Stimulated activated CD8-positive, alpha-beta memory T cell treated with anti-CD3 and anti-CD28 coated beads, Interleukin-4, amount 100 ng/mL, for 1 hour (primary cell): Measurements from ENCODE around the gene CNP.

Source experiments
- DNase-seq, 2 donors: peaks; one replicate each; pipeline ENCODE4 v3.0.0-alpha.2; 2020; ENCODE audit warnings: low read depth in 2 of 2, low spot score in 1 of 2

CNP gene

DNA sequence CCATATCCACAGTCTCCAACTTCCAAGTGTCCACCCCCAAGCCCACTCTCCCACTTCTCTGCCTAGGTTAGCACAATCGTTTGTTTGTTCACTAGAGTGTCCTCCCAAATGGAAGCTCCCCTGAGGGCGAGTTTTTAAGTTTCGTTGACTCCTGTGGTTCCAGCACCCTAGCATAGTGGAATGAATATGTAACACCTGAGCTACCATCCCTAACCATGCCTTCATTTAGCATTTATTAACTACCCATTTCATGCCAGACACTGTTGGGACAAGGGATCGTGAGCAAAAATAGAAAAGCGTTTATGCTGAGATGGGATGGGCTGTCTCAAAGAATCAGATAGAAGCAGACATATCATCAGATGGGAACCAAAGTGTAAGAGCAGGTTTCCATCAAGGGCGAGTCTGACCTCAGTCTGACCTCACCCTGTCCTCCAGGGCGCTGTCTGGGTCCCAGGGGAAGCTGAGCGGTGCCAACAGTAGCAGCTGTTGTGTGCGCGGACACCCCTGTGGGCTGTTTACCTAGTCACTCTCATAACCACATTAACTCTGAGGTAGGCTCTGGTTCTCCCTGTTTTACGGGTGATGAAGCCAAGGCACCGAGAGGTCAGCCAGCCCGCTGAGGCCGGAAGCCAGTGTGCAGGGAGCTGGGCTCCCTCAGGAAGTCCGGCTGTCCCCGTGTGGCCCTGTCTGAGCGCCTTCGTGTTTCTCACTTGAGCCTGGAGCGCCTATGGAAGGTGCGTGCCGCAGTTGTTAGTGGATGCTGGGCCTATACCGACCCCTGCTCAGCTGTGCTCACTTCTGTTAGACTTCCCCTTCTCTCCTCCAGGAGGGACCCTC lies 6.2 kb downstream of the CNP start:
- DNase-seq, result no peak

DNA sequence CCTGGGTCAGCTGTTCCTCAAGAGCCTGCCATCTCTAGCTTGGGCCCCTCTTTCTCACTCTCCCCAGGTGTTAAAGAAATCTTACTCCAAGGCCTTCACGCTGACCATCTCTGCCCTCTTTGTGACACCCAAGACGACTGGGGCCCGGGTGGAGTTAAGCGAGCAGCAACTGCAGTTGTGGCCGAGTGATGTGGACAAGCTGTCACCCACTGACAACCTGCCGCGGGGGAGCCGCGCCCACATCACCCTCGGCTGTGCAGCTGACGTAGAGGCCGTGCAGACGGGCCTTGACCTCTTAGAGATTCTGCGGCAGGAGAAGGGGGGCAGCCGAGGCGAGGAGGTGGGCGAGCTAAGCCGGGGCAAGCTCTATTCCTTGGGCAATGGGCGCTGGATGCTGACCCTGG lies 6.8 kb downstream of the CNP start:
- no peak for DNase-seq

- DNase-seq, result no peak
Measured at GRCh38 chr17:41974031-41974430, 7.4 kb downstream of the CNP start.

DNA sequence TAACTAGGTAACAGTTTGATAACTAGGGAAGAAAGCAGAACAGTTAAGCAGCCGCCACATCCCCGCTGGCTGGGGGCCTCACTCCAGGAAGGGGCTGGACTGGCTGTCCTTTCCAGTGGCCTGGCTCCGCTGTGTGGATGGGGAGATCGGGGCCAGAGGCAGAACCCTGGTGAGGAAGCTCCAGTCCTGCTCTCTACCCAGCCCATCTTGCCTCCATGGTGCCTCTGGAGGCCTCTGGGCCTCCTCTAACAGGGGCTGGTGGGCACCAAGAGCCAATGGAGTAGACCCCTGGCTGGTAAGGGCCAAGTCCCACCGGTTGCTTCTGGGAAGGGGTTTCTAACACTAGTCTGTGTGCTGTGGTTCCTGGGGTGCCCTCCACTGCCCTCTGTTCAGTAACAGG lies 8.1 kb downstream of the CNP start:
- DNase-seq, result no peak

DNA sequence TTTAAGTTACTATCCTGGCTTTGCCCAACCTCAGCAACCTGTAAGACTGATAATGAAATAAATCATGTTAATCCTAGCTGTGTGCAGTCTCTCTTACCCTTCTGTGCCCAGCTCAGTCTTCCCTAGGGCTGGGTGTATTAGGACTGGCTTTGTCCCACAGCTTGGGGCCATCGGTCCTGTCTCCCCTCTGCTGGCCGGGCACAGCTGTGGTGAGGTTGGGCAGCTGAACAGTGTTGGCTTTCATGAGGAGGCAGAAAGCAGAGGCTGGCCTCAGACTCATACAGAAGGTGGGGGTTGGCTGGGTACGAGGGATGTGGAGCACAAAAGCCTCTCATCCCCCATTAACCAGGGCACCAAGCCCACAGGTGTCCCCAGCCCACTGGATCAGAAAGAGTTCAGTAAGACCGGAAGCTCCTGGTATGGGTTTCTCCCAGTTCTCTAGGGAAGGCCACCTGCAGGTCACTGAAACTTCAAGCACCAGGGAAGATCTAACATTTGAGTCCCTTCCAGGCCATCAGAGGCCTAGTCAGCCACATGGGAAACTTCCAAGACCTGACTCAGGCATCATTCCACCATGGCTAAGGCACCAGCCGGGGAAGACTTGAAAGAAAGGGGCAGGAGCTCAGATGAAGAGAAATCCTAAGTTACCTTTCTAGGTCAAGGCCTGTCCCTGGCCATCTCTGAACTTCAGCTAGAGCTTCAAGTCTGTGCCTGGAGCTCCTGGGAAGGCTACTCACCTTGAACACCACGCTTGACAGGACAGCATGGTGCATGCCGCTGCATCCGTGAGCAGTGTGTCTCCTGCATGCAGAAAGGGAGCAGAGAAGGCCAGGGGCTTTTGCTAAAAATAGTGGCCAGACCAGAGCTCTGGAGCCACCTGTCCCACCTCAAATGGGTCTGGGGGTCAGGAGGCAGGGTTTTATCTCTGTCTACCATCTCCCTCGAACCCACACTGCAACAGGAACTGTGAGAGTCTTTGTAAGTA lies 8.8 kb downstream of the CNP start:
- DNase-seq, result no peak

- DNase-seq, result no peak
Measured at GRCh38 chr17:41976142-41976768, 9.7 kb downstream of the CNP start.

DNA sequence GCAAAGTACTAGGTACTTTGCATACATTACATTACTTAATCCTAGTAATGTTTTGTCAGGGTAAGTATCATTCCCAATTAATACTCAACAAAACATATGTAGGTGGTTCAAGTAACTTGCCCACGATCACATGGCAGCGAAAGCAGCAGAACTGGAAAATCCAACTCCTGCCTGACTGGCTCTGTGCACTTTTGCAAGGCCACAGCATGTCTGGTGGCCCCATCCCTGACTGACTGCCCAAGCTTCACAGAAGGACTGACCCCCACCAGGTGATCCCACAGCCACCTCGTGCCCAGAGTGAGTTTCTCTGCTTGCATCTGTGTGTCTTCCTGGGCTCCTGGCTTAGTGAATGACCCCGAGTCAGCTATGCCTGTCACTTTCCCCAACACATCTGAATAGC lies 11.4 kb downstream of the CNP start:
- no peak for DNase-seq

- DNase-seq, result no peak
Measured at GRCh38 chr17:41982026-41982760, 15.6 kb downstream of the CNP start.

DNA sequence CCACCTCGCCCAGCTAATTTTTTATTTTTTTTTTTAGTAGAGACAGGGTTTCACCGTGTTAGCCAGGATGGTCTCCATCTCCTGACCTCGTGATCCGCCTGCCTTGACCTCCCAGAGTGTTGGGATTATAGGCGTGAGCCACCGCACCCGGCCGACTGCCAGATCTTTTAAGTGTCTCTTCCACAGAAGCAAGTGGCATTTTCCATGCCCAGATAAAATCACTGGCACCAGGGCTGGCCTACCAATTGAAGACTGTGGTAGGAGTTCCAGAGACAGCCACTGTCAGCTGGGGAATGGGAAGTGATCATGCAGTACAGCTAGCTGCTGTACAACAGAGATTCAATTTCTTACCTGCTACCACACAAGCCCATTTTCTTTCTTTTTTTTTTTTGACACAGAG lies 17.9 kb downstream of the CNP start:
- DNase-seq, result no peak

GRCh38 chr17:41985919-41986318 lies 19.3 kb downstream of the CNP start:
- no peak for DNase-seq

- DNase-seq, result no peak
Measured at GRCh38 chr17:41986634-41987033, 20.0 kb downstream of the CNP start.

DNA sequence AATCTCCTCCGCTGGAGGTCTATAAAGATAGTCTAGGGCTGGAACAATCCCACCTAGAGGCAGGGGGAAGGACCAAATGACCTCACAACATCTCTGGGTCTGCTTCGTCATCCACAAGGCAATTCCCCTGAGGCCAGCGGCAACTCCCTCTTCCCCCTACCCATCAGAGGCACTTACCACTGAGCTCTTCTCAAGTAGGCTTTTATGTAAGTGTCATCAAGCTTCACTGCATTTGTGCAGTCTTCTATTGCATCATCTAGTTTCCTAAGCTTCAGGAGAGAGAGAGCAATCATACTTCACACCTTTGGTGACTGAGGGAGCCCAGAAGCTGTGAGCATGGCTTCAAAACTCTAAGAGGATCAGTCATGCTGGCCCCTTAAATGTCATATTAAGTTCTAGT lies 21.0 kb downstream of the CNP start:
- no peak for DNase-seq

DNA sequence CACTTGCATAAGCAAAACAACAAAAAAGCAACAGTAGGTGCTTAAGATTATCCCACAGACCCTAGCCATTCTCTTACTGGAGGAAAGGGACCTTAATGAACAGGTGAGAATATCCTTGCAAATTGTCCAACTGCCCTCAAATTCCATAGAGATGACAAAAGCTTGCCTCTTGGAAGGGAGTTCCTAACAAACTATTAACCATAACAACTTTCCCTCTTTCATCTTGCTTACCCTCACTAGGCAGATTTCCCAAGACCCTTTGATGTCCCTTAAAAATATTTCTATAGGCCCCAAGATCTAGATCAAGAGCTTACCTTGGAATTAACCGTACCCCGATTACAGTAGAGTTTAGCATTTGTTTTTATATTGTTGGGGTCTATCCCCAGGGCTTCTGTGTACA lies 21.8 kb downstream of the CNP start:
- no peak for DNase-seq

GRCh38 chr17:41989702-41990419 lies 23.3 kb downstream of the CNP start:
- no peak for DNase-seq

DNA sequence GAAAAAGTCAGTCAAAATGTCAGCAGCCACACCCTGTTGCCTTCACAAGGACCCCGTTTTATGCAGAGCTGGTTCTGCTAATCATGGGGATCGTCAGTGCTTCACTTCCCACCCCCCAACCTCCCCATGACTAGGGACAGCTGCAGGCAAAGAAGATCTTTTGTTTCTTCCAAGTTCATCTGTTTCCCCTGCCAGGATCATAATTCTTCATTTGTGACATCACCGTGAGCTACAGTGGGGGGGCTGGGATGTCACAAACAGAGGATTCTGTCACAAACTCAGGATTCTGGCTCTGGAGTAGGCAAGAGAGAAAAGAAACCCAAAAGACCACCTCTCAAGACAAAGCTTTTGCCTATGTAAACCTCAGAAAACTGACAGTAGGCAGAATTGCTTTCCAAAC lies 26.0 kb downstream of the CNP start:
- no peak for DNase-seq

DNA sequence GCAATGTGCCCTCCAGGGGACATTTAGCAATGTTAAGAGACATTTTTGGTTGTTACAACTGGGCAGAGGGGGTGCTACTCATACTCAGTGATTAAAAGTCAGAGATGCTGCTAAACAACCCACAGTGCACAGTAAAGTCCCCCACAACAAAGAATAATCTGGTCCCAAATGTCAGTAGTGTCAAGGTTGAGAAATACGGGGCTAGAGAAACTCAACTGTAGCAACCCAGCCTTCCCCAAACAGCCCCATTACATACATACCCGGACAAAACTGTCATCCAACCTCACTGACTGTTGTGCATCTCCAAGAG lies 30.2 kb downstream of the CNP start:
- DNase-seq, result no peak

GRCh38 chr17:41998497-41998896 lies 31.9 kb downstream of the CNP start:
- DNase-seq, result no peak

- DNase-seq, result no peak
Measured at GRCh38 chr17:42000413-42001133, 34.0 kb downstream of the CNP start.

DNA sequence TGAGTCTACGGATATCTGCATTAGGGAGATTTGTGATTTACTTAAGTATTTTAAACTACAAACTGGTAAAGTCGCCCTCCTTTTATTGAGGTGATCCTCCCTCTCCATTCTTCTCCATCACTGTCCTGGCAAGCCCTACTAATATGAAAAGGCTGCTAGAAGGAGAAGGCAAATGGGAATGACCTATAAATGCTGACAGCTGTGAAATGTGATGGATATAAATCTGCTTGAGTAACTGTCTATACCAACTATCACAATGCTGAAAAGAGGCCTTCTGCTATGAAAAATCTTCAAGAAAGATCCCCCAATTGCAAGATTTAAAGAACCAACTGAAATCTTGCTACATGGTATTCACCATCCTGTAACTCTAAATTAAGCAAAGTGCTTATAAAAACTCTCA lies 35.1 kb downstream of the CNP start:
- DNase-seq, result no peak
